Measurements from ENCODE around the gene NKAIN4.

The NKAIN4 gene

GRCh38 chr20:63289311-63290135 lies 35.3 kb upstream of the NKAIN4 start:
- TF ChIP-seq, protein P1, sequence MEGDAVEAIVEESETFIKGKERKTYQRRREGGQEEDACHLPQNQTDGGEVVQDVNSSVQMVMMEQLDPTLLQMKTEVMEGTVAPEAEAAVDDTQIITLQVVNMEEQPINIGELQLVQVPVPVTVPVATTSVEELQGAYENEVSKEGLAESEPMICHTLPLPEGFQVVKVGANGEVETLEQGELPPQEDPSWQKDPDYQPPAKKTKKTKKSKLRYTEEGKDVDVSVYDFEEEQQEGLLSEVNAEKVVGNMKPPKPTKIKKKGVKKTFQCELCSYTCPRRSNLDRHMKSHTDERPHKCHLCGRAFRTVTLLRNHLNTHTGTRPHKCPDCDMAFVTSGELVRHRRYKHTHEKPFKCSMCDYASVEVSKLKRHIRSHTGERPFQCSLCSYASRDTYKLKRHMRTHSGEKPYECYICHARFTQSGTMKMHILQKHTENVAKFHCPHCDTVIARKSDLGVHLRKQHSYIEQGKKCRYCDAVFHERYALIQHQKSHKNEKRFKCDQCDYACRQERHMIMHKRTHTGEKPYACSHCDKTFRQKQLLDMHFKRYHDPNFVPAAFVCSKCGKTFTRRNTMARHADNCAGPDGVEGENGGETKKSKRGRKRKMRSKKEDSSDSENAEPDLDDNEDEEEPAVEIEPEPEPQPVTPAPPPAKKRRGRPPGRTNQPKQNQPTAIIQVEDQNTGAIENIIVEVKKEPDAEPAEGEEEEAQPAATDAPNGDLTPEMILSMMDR (conservative IDR thresholded peaks at IDR 0.05; ENCODE audit: low read depth), result no peak
- ChIA-PET POLR2A (ENCODE audit: low non-redundant PET) (no interaction called here), CTCF (interaction anchor here (0.7 to 3.4 kb wide), 6 partner anchors 9 to 374 kb away, joined by 3 to 12 read pairs (median 4); no protein-coding TSS in a partner anchor)
- no peak for DNase-seq (ENCODE audit: low spot score)
- H3K27ac ChIP-seq, result no peak overlapping the region

DNA sequence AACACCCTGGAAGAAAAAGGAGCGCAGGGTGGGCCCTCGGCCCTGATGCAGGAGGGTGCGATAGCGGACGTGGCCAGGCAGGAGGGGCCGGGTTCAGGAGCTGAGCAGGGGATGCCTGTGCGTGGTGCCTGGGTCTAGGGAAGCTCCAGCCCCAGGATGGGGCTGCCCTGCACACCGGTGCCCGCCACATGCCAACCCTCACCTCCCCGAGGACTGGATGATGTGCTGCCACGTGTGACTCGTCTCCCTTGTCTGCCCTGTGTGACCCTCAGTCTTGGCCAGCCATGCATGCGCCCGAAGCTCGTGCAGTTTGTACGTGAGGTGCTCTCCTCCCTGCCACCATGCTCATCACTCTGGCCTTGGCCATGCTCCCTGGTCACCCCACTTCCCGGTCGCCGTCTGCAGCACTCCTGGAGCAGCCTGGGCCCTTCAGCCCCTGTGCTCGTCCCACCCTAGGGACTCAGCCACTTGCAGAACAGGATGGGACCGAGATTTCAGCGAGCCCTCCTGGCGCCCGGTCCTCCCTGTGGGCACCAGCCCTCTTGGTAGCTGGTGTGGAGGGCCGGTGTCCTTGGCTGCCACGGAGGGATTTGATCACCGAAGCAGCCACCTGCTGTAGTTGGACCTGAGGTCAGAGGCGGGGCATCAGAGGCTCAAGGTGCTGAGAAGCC lies 34.5 kb upstream of the NKAIN4 start:
- no peak for DNase-seq (ENCODE audit: low spot score)
- ChIA-PET CTCF (interaction anchor here (0.7 to 3.4 kb wide), 5 partner anchors 12 to 373 kb away, joined by 3 to 12 read pairs (median 5); no protein-coding TSS in a partner anchor), POLR2A (ENCODE audit: low non-redundant PET) (interaction anchor here (0.5 kb wide), 1 partner anchor 1125 kb away, joined by 3 read pairs; no protein-coding TSS in a partner anchor)
- H3K27ac ChIP-seq, result peak overlapping the region; percentile 19; the same call in 1 of the 2 replicates
- TF ChIP-seq, protein P1 (conservative IDR thresholded peaks at IDR 0.05; ENCODE audit: low read depth), result no peak

- TF ChIP-seq, protein P1 (conservative IDR thresholded peaks at IDR 0.05; ENCODE audit: low read depth), result no peak
- POLR2A ChIA-PET (ENCODE audit: low non-redundant PET), result interaction anchor here (0.5 kb wide), 1 partner anchor 1125 kb away, joined by 3 read pairs; no protein-coding TSS in a partner anchor
- H3K27ac ChIP-seq, result peak overlapping the region; percentile 19
- no peak for DNase-seq (ENCODE audit: low spot score)
- CTCF ChIA-PET, result interaction anchor here (0.7 to 3.4 kb wide), 4 partner anchors 11 to 65 kb away, joined by 3 to 12 read pairs (median 5); no protein-coding TSS in a partner anchor
These were observed 33.7 kb upstream of the NKAIN4 start for GRCh38 chr20:63287697-63288580.

GRCh38 chr20:63286781-63287696 lies 32.8 kb upstream of the NKAIN4 start:
- ChIA-PET POLR2A (ENCODE audit: low non-redundant PET) (no interaction called here), CTCF (interaction anchor here (0.7 to 3.4 kb wide), 7 partner anchors 9 to 72 kb away, joined by 3 to 12 read pairs (median 5); no protein-coding TSS in a partner anchor)
- TF ChIP-seq, protein P1 (conservative IDR thresholded peaks at IDR 0.05; ENCODE audit: low read depth), result no peak
- H3K27ac ChIP-seq, result peak overlapping the region; percentile 19
- DNase-seq (ENCODE audit: low spot score), result no peak

DNA sequence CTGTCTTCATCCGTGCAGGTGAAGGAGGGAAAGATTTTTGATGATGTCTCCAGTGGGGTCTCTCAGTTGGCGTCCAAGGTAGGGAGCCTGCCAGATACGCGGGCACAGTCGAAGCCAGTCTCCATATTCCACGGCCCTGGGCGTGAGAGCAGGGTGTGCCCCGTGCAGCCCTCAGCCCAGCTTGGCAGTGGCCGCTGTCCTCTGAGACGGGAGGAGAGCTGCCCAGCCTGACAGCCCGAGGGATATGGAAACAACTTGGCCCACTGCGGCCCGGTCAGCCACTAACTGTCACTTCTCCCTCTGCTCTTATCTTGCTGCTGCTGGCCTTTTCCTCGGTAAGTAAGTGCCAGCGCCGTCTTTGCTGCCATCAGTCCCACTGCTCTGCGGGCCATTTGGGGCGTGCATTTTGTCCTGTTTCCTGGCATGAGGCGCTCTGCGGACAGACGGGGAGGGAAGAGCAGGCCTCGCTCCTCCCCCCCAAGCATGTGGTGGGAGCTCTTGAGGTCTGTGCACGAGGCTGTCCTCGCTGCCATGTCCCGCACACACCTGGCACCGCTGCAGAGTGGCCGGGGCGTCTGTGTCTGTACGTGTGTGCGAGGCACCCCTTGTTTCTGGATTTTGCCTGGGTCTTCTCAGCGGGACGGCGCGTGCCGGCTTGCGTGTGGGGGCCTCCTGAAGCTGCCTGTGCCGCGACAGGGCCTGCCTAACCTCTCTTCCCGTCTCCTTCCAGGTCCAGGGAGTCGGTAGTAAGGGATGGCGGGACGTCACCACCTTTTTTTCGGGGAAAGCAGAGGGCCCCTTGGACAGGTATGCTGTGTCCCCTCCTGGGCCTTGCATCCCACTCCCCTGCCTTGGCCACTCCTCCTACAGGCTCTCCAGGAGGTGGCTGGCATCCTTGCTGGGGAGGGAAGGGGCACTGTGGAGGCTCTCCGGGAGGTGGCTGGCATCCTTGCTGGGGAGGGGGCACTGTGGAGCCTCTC lies 31.7 kb upstream of the NKAIN4 start:
- no peak overlapping the region for H3K27ac ChIP-seq
- ChIA-PET POLR2A (ENCODE audit: low non-redundant PET) (no interaction called here), CTCF (interaction anchor here (0.6 to 2.7 kb wide), 4 partner anchors 10 to 97 kb away, joined by 3 to 11 read pairs (median 5); no protein-coding TSS in a partner anchor)
- no peak for DNase-seq (ENCODE audit: low spot score)
- TF ChIP-seq, protein P1 (conservative IDR thresholded peaks at IDR 0.05; ENCODE audit: low read depth), result no peak
